Measurements from ENCODE around the gene PDIA2.

DNA sequence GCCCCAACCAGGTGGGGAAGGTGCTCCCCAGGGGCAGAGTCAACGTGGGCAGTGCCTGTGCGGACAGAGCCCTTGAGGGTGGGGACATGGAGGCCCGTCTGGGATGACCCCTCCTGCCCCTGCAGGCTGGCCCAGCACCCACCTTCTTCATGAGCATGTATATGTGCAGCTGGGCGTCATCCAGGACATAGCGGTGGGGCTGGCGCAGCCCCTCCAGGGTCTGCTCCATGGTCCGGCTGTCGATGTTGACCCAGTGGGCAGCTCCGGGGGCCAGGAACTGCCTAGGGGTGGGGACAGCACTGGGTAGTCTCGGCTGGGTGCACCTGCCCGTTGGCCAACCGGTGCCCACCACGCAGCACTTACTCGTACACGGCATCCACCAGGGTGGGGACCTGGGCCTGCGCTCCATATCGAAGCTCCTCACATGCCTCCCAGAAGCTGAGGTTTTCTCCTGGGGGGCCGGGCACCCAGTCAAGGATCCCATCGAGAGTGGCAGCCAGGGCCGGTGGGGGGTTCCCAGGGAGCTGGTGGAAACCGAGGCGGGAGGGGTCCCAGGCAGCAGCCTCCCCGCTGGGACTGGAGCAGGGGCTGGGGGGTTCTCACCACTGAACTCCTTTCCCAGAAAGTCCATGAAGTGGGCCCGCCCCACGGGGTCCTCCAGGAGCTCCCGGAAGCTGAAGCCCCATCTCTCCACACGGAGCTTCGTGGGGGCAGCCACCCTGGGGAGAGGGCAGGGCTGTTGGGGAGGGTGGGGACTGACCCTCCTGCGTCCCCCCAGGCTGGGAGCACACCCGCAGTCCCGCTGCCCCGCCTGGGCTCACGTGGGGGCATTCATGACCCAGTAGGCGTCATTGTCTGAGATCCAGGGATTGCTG, 12.3 kb upstream of the PDIA2 start:
- TF ChIP-seq, protein P1, sequence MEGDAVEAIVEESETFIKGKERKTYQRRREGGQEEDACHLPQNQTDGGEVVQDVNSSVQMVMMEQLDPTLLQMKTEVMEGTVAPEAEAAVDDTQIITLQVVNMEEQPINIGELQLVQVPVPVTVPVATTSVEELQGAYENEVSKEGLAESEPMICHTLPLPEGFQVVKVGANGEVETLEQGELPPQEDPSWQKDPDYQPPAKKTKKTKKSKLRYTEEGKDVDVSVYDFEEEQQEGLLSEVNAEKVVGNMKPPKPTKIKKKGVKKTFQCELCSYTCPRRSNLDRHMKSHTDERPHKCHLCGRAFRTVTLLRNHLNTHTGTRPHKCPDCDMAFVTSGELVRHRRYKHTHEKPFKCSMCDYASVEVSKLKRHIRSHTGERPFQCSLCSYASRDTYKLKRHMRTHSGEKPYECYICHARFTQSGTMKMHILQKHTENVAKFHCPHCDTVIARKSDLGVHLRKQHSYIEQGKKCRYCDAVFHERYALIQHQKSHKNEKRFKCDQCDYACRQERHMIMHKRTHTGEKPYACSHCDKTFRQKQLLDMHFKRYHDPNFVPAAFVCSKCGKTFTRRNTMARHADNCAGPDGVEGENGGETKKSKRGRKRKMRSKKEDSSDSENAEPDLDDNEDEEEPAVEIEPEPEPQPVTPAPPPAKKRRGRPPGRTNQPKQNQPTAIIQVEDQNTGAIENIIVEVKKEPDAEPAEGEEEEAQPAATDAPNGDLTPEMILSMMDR (IDR thresholded peaks at IDR 0.05), result no peak
- TF ChIP-seq POLR2AphosphoS5 (IDR thresholded peaks at IDR 0.05; ENCODE audit: low read depth, low read length) (no peak), SIN3A (IDR thresholded peaks at IDR 0.05; ENCODE audit: borderline replicate concordance, insufficient read depth, low read depth, low read length) (no peak), TCF7L2 (IDR thresholded peaks at IDR 0.05; ENCODE audit: low read depth, low read length) (no peak)
- TF ChIP-seq, protein P2, sequence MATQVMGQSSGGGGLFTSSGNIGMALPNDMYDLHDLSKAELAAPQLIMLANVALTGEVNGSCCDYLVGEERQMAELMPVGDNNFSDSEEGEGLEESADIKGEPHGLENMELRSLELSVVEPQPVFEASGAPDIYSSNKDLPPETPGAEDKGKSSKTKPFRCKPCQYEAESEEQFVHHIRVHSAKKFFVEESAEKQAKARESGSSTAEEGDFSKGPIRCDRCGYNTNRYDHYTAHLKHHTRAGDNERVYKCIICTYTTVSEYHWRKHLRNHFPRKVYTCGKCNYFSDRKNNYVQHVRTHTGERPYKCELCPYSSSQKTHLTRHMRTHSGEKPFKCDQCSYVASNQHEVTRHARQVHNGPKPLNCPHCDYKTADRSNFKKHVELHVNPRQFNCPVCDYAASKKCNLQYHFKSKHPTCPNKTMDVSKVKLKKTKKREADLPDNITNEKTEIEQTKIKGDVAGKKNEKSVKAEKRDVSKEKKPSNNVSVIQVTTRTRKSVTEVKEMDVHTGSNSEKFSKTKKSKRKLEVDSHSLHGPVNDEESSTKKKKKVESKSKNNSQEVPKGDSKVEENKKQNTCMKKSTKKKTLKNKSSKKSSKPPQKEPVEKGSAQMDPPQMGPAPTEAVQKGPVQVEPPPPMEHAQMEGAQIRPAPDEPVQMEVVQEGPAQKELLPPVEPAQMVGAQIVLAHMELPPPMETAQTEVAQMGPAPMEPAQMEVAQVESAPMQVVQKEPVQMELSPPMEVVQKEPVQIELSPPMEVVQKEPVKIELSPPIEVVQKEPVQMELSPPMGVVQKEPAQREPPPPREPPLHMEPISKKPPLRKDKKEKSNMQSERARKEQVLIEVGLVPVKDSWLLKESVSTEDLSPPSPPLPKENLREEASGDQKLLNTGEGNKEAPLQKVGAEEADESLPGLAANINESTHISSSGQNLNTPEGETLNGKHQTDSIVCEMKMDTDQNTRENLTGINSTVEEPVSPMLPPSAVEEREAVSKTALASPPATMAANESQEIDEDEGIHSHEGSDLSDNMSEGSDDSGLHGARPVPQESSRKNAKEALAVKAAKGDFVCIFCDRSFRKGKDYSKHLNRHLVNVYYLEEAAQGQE (IDR thresholded peaks at IDR 0.05; ENCODE audit: insufficient read depth in 1 of 2, low read depth in 2 of 2, low read length in 1 of 2), result no peak
